ENCODE data around the gene CBARP. TPM values are rescaled to one million over a fixed set of nuclear protein-coding genes. Genes with fewer than 3 reads are reported as not detected.

The CBARP gene
- total and polyA plus RNA-seq, 8 donors: 0.55 to 2.5 (median 1.3) TPM

- Histone ChIP-seq H3K4me1 (peaks cover 27 to 67% of the 10 kb centered on the region in 2 donors), H3K36me3 (peaks cover 0 to 9% of the 10 kb centered on the region in 2 donors), H3K9me3 (no peaks in the 10 kb centered on the region), H3K27me3 (no peaks in the 10 kb centered on the region), H3K27ac (peak overlapping the region; percentile 79 to 82), H3K4me3 (no peak overlapping the region)
- ATAC-seq (peak; percentile 78), DNase-seq (peak in 1 of 4 donors; percentile 70)
- no peak for TF ChIP-seq CTCF (IDR thresholded peaks at IDR 0.05)
- intact Hi-C loops (cut with DNase I): no loop called here
These were observed 22.7 kb downstream of the CBARP start for GRCh38 chr19:1214862-1215731.

- Histone ChIP-seq H3K4me1 (peaks cover 30 to 74% of the 10 kb centered on the region in 2 donors), H3K9me3 (no peaks in the 10 kb centered on the region), H3K4me3 (no peak overlapping the region), H3K27me3 (no peaks in the 10 kb centered on the region), H3K36me3 (peaks cover 0 to 10% of the 10 kb centered on the region in 2 donors), H3K27ac (peak overlapping the region; percentile 79 to 82)
- no peak for TF ChIP-seq CTCF (IDR thresholded peaks at IDR 0.05)
- ATAC-seq (no peak), DNase-seq (no peak)
- intact Hi-C loops (cut with DNase I): no loop called here
These were observed 23.4 kb downstream of the CBARP start for GRCh38 chr19:1214299-1214861.

- Histone ChIP-seq H3K4me3 (no peak overlapping the region), H3K27ac (peak overlapping the region; percentile 79 to 82), H3K4me1 (peaks cover 35 to 81% of the 10 kb centered on the region in 2 donors), H3K27me3 (no peaks in the 10 kb centered on the region), H3K9me3 (no peaks in the 10 kb centered on the region), H3K36me3 (peaks cover 0 to 10% of the 10 kb centered on the region in 2 donors)
- DNase-seq (peak in 1 of 4 donors; percentile 82), ATAC-seq (peak; percentile 77)
- no peak for TF ChIP-seq CTCF (IDR thresholded peaks at IDR 0.05)
- intact Hi-C loops (cut with DNase I): no loop called here
These were observed 24.2 kb downstream of the CBARP start for GRCh38 chr19:1213391-1214286.

GRCh38 chr19:1211494-1212234 is 26.1 kb downstream of the CBARP start:
- no peak for TF ChIP-seq CTCF (IDR thresholded peaks at IDR 0.05)
- DNase-seq (no peak), ATAC-seq (no peak)
- H3K9me3 ChIP-seq: no peaks in the 10 kb centered on the region
- peak overlapping the region in 1 of 2 donors; percentile 23 for H3K27ac ChIP-seq
- intact Hi-C loops (cut with DNase I): no loop called here
- H3K4me1 ChIP-seq: peaks cover 38 to 97% of the 10 kb centered on the region in 2 donors
- peaks cover 0 to 10% of the 10 kb centered on the region in 2 donors for H3K36me3 ChIP-seq
- no peaks in the 10 kb centered on the region for H3K27me3 ChIP-seq
- no peak overlapping the region for H3K4me3 ChIP-seq

Measured in left lung (tissue), 10 donors.